Pancreas (tissue), 10 donors: Measurements from ENCODE around the gene PEAR1. TPM values are rescaled to one million over a fixed set of nuclear protein-coding genes. Genes with fewer than 3 reads are reported as not detected.

Experiments used
- ATAC-seq, 4 donors: fragments of 200-7000 bp; cut with Tn5 transposase; one replicate each; pipeline versions ENCODE4 v1.8.0 to v1.9.1; 2020; ENCODE audit warnings: mild to moderate bottlenecking in 4 of 4, moderate library complexity in 4 of 4
- DNase-seq, 6 donors: peaks; one replicate each; pipeline ENCODE4 v3.0.0-alpha.2; 2020
- FAIRE-seq: peaks from 2 replicates; lab custom pipeline; 2012; peaks lifted over from hg19 to GRCh38; lab: Jason Lieb, UNC
- H3K27ac ChIP-seq, 4 donors: fragments of 200-600 bp; sonication (generic); 1 replicate in 3 of 4; 2 replicates in 1 of 4; pipeline versions ENCODE4 v1.5.0 to v1.8.0; 2020
- H3K27me3 ChIP-seq, 4 donors: fragments of 200-600 bp; one replicate each; pipeline ENCODE4 v1.8.0; 2021
- H3K36me3 ChIP-seq, 3 donors: fragments of 200-600 bp; sonication (generic) in 1 of 3; one replicate each; pipeline versions ENCODE4 v1.5.0 to v1.8.0; 2020 to 2021
- H3K4me1 ChIP-seq, 3 donors: fragments of 200-600 bp; one replicate each; pipeline ENCODE4 v1.8.0; 2021
- H3K4me3 ChIP-seq, 4 donors: fragments of 200-600 bp; sonication (generic) in 2 of 4; one replicate each; pipeline versions ENCODE4 v1.5.0 to v1.8.0; 2020 to 2021
- H3K9me3 ChIP-seq, 4 donors: fragments of 200-600 bp; one replicate each; pipeline ENCODE4 v1.8.0; 2021
- CTCF ChIP-seq, 4 donors: fragments of 200-600 bp; sonication (generic) in 3 of 4; IDR thresholded peaks; one replicate each; pipeline versions ENCODE4 v1.5.0 to v1.8.0; 2021; ENCODE audit warnings: antibody characterized with exemption in 4 of 4
- WGBS, 2 donors: extraction: QIAGEN DNeasy Blood & Tissue Kit; methylation state at CpG; one replicate each; pipeline ENCODE4 v1.1.7; 2013; 5-methylcytosine and 5-hydroxymethylcytosine counted together
- intact Hi-C, 3 donors: fragments of 100-400 bp; cut with DNase I; formaldehyde crosslinking; loops; one replicate each; pipeline versions ENCODE4 v1.11.1 to v1.14.2; 2022
- polyA plus RNA-seq, 2 donors: library from polyadenylated mRNA; stranded (reverse); fragments of 200-250 nt; gene quantifications; one replicate each; pipeline ENCODE4 v1.2.3, GENCODE V29; 2013
- total RNA-seq, 6 donors: library from RNA; stranded (reverse); fragmentation: NEBNext Ultra II Directional in 4 of 6; extraction: Animal tissue kit (Norgen Biotek cat#: 25700) in 4 of 6; gene quantifications; one replicate each; pipeline versions ENCODE4 v1.2.1 to v1.2.4, GENCODE V29; 2021 to 2023
- donor health status: healthy with polysubstance abuse.
- donor health status: DM: no; HTN: no; CAD: no; lungs with moderate emphysema.
- donor health status: DM: no; HTN: no; CAD: no.
- donor health status: control.
- donor health status: control.
- donor health status: Bipolar disorder and iron deficiency.
- donor health status: DM: yes; HTN: yes; CAD: no.
- donor health status: DM: no; HTN: no; CAD: no.
- donor health status: DM: no; HTN: no; CAD: no.
- donor health status: DM: yes; HTN: yes; CAD: no.

Gene PEAR1
- total and polyA plus RNA-seq, 8 donors, result 1.7 to 7.1 (median 3.4) TPM

- 93 to 95% methylated on average over 8 of the region's 8 CpGs for WGBS, 2 donors
- TF ChIP-seq CTCF (IDR thresholded peaks at IDR 0.05), result no peak
- FAIRE-seq, result no peak
- H3K4me3 ChIP-seq, result no peak overlapping the region
- no peak for ATAC-seq
- intact Hi-C loops, result no loop called here
- H3K27me3 ChIP-seq, result no peaks in the 10 kb centered on the region
- DNase-seq, result no peak
- H3K4me1 ChIP-seq, result no peaks in the 10 kb centered on the region
- no peak overlapping the region for H3K27ac ChIP-seq
- H3K9me3 ChIP-seq, result no peaks in the 10 kb centered on the region
- peaks cover 0 to 72% (median 14%) of the 10 kb centered on the region in 3 donors for H3K36me3 ChIP-seq
Observed at GRCh38 chr1:156944848-156945247, 51.3 kb downstream of the PEAR1 start.

GRCh38 chr1:156945881-156946661 lies 52.6 kb downstream of the PEAR1 start:
- 87% methylated on average over 11 of the region's 11 CpGs for WGBS, 2 donors
- intact Hi-C loops, result no loop called here
- no peaks in the 10 kb centered on the region for H3K4me1 ChIP-seq
- no peaks in the 10 kb centered on the region for H3K27me3 ChIP-seq
- H3K4me3 ChIP-seq, result no peak overlapping the region
- DNase-seq, result no peak
- peaks cover 0 to 69% (median 12%) of the 10 kb centered on the region in 3 donors for H3K36me3 ChIP-seq
- H3K9me3 ChIP-seq, result no peaks in the 10 kb centered on the region
- no peak for FAIRE-seq
- no peak for ATAC-seq
- no peak for TF ChIP-seq CTCF (IDR thresholded peaks at IDR 0.05)
- H3K27ac ChIP-seq, result no peak overlapping the region

- Histone ChIP-seq H3K4me3 (no peak overlapping the region), H3K27ac (no peak overlapping the region), H3K36me3 (peaks cover 0 to 59% (median 8%) of the 10 kb centered on the region in 3 donors), H3K4me1 (no peaks in the 10 kb centered on the region), H3K9me3 (no peaks in the 10 kb centered on the region), H3K27me3 (no peaks in the 10 kb centered on the region)
- WGBS, 2 donors, result 92 to 97% methylated on average over 8 to 9 of the region's 9 CpGs
- intact Hi-C loops, result no loop called here
- FAIRE-seq (no peak), ATAC-seq (no peak), DNase-seq (no peak)
- no peak for TF ChIP-seq CTCF (IDR thresholded peaks at IDR 0.05)
Observed at GRCh38 chr1:156947127-156947526, 53.6 kb downstream of the PEAR1 start.

- DNase-seq (no peak), FAIRE-seq (no peak), ATAC-seq (no peak)
- peaks cover 0 to 59% (median 3%) of the 10 kb centered on the region in 3 donors for H3K36me3 ChIP-seq
- no peak for TF ChIP-seq CTCF (IDR thresholded peaks at IDR 0.05)
- H3K4me3 ChIP-seq, result no peak overlapping the region
- H3K4me1 ChIP-seq, result no peaks in the 10 kb centered on the region
- H3K27me3 ChIP-seq, result no peaks in the 10 kb centered on the region
- H3K27ac ChIP-seq, result no peak overlapping the region
- 95 to 96% methylated on average over 17 of the region's 17 CpGs for WGBS, 2 donors
- intact Hi-C loops, result no loop called here
- no peaks in the 10 kb centered on the region for H3K9me3 ChIP-seq
Observed at GRCh38 chr1:156947818-156948525, 54.5 kb downstream of the PEAR1 start.
